ENCODE results near the gene NUP58.

GRCh38 chr13:25302121-25302520 is 696 bp downstream of the NUP58 start:
- TF ChIP-seq POLR2A (IDR thresholded peaks at IDR 0.05) = no peak
- no peak for TF ChIP-seq CTCF (IDR thresholded peaks at IDR 0.05)
- TF ChIP-seq EP300 (IDR thresholded peaks at IDR 0.05) = no peak

All from tibial nerve (tissue), 4 donors.